ENCODE data around the gene RGL1. TPM values are rescaled to one million over a fixed set of nuclear protein-coding genes. Genes with fewer than 3 reads are reported as not detected.

Gene RGL1
- total and polyA plus RNA-seq, 5 donors, result 7.2 to 22.9 (median 16.4) TPM

DNA sequence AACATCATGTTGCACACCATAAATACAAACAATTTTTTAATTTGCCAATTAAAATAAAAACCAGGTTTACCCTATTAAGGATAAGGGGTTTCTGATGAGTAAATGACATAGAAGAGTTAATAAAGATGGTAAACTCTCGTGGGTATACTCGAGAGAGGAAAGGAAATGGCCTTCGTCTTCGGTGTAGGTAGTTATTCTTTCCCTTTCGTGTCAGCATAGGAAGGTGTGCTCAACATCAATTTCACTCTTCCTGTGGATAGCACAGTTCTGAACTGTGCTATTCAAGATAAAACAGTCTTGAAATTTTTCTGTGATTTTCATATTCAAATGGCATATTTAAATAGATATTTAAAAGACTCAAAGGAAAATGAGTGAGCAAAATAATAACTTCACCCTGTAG lies 98.2 kb downstream of the RGL1 start:
- Histone ChIP-seq H3K27ac (ENCODE audit: low read length) (no peak overlapping the region), H3K4me1 (ENCODE audit: control insufficient read depth, insufficient read depth, low read length) (no peaks in the 10 kb centered on the region), H3K9me3 (ENCODE audit: control insufficient read depth, low read length) (no peaks in the 10 kb centered on the region), H3K4me3 (ENCODE audit: low read length) (no peak overlapping the region), H3K27me3 (ENCODE audit: control insufficient read depth, insufficient read depth) (no peaks in the 10 kb centered on the region)
- DNase-seq, result no peak
- WGBS, result 62% methylated on average over 5 of the region's 5 CpGs
- intact Hi-C loops (cut with DNase I), result no loop called here
- ATAC-seq, result no peak

DNA sequence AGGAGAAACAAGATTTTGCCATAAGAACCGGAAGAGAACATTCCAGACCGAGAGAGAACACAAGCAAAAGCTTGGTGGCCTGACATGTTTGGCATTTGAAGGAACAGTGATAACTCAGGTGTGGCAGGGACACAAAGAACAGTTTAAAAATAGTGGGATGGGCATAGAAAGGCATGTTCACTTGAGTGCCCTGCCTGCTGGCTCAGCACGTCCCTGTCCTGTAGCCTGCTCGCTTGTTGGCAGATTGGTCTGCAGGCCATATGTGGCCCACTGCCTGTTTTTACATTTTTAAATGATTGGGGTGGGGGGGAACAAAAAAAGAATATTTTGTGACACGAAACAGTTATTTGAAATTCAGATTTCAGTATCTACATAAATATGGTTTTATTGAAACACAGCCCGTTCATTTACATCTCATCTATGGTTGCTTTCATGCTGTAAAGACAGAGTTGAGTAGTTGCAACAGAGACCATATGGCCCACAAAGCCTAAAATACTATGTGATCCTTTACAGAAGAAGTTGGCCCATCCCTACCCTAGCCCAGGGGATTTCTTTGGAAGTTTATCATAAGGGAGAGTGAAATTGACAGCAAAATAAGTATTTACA lies 100.7 kb downstream of the RGL1 start:
- H3K27me3 ChIP-seq (ENCODE audit: control insufficient read depth, insufficient read depth), result no peaks in the 10 kb centered on the region
- intact Hi-C loops (cut with DNase I), result no loop called here
- no peaks in the 10 kb centered on the region for H3K9me3 ChIP-seq (ENCODE audit: control insufficient read depth, low read length)
- ATAC-seq (peak; percentile 46 to 72), DNase-seq (peak in 1 of 3 donors; percentile 53)
- WGBS, result 80% methylated on average over 6 of the region's 6 CpGs
- peak overlapping the region; percentile 75 for H3K27ac ChIP-seq (ENCODE audit: low read length)
- no peaks in the 10 kb centered on the region for H3K4me1 ChIP-seq (ENCODE audit: control insufficient read depth, insufficient read depth, low read length)
- H3K4me3 ChIP-seq (ENCODE audit: low read length), result no peak overlapping the region

DNA sequence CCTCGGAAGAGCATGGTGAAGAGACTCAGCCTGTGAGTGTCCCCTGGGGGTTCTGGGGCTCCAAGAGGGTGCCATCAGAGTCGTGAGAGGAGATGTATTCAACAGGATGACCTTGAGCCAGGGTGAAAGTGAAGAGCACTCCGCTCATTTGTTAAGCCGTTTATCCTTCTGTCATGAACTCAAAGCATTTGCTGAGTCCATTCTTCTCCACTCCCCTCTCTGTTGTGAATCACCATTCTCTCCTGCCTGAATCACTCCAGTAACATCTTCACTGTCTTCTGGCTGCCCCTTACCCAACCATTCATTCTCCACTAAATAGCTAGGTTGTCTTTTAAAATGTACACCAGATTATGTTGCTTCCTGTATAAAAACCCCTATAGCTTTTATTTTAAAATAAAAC lies 102.2 kb downstream of the RGL1 start:
- peak overlapping the region; percentile 5 for H3K27ac ChIP-seq (ENCODE audit: low read length)

DNA sequence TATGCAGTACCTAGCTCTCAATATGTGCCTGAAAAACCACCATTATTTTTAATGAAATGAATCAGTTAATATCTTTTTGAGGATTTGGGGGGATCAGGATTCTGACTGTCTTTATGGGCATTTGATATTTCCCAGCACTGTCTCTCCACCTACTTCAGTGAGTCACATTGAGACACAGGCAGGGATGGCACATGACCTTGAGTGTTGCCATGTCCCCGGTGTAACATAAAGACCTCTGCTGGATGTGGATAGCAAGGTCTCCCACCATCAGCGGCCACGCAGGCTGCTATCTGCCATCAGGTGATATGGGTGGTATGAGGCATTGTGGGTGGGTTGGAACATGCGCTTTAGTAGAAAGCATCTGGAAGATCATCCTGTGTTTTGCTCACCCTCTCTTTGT lies 103.2 kb downstream of the RGL1 start:
- ATAC-seq (peak in 1 of 2 donors; percentile 24), DNase-seq (no peak)
- intact Hi-C loops (cut with DNase I), result no loop called here
- Histone ChIP-seq H3K27ac (ENCODE audit: low read length) (no peak overlapping the region), H3K9me3 (ENCODE audit: control insufficient read depth, low read length) (no peaks in the 10 kb centered on the region), H3K27me3 (ENCODE audit: control insufficient read depth, insufficient read depth) (no peaks in the 10 kb centered on the region), H3K4me1 (ENCODE audit: control insufficient read depth, insufficient read depth, low read length) (no peaks in the 10 kb centered on the region), H3K4me3 (ENCODE audit: low read length) (no peak overlapping the region)
- 83% methylated on average over 4 of the region's 4 CpGs for WGBS

More for the DNA sequence above, 102.2 kb downstream of the RGL1 start:
- 66% methylated on average over 4 of the region's 4 CpGs for WGBS
- intact Hi-C loops (cut with DNase I), result no loop called here
- Histone ChIP-seq H3K27me3 (ENCODE audit: control insufficient read depth, insufficient read depth) (no peaks in the 10 kb centered on the region), H3K9me3 (ENCODE audit: control insufficient read depth, low read length) (no peaks in the 10 kb centered on the region), H3K4me3 (ENCODE audit: low read length) (no peak overlapping the region), H3K4me1 (ENCODE audit: control insufficient read depth, insufficient read depth, low read length) (no peaks in the 10 kb centered on the region)
- DNase-seq (no peak), ATAC-seq (no peak)

DNA sequence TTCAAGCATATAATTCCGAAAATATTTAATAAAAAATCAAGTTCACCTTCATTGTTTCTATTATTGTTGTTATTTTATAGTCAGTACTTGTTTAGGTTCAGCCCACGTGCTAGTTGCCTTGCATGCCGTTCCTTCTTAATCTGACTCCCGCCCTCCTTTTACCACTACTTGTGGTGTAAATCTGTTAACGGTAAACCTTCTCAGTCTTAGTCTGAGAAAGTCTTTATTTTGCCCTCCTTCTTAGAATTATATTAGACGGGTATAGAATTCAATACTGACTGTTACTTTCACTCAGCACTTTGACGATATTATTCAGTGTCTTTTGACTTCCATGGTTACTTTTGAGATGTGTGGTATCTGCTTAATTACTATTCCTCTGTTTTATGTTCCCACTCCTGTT lies 104.8 kb downstream of the RGL1 start:
- Histone ChIP-seq H3K27ac (ENCODE audit: low read length) (no peak overlapping the region), H3K27me3 (ENCODE audit: control insufficient read depth, insufficient read depth) (no peaks in the 10 kb centered on the region), H3K9me3 (ENCODE audit: control insufficient read depth, low read length) (no peaks in the 10 kb centered on the region), H3K4me3 (ENCODE audit: low read length) (no peak overlapping the region), H3K4me1 (ENCODE audit: control insufficient read depth, insufficient read depth, low read length) (no peaks in the 10 kb centered on the region)
- no peak for ATAC-seq
- intact Hi-C loops (cut with DNase I), result loop anchor here in 1 of 4 donors (10.0 kb wide), 1 partner anchor 105 kb away; the partner anchor contains the start of gene RGL1
- no peak for DNase-seq
- 95% methylated on average over 7 of the region's 7 CpGs for WGBS

DNA sequence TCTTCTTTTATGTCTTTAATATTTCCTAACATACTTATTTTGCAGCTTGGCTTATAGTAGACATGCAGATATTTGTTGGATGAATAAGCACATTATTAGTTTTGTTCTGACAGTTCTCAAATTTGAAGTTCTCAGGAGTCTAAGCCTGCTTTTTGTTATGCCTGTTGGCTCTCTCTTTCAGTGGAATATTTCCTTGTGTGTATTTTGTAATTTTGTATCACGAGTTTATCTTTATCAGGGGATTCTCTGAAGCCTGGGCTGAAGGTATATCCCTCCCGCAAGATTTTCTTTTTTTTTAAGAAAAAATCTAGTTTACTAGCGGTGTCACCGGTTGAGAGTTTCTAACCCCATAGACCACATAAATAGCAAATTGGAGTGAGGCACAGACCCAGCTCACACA lies 105.9 kb downstream of the RGL1 start:
- H3K9me3 ChIP-seq (ENCODE audit: control insufficient read depth, low read length), result no peaks in the 10 kb centered on the region
- WGBS, result 70% methylated on average over 4 of the region's 4 CpGs
- ATAC-seq (no peak), DNase-seq (no peak)
- intact Hi-C loops (cut with DNase I), result loop anchor here in 1 of 4 donors (10.0 kb wide), 1 partner anchor 106 kb away; the partner anchor contains the start of gene RGL1
- H3K4me3 ChIP-seq (ENCODE audit: low read length), result no peak overlapping the region
- H3K4me1 ChIP-seq (ENCODE audit: control insufficient read depth, insufficient read depth, low read length), result peaks cover 2% of the 10 kb centered on the region
- no peaks in the 10 kb centered on the region for H3K27me3 ChIP-seq (ENCODE audit: control insufficient read depth, insufficient read depth)
- no peak overlapping the region for H3K27ac ChIP-seq (ENCODE audit: low read length)

DNA sequence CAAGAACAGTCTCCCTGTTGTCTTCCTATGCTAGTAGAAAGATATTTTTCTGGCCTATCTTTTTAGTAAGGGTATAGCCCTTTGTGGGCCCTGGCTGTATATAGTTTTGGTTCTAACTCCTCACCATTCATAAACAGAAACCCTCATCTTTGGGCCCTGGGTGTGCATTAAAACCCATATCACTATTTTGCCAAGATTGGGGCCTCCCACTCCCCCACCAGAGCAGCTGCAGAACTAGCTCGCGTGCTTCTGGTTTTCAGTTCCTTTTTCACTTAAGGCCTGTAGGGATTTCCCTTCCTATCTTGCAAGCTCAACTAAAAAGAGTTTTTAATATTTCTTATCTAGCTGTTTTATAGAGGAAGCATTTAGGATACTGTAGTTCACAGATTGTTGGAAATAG lies 106.4 kb downstream of the RGL1 start:
- H3K27me3 ChIP-seq (ENCODE audit: control insufficient read depth, insufficient read depth), result no peaks in the 10 kb centered on the region
- no peaks in the 10 kb centered on the region for H3K9me3 ChIP-seq (ENCODE audit: control insufficient read depth, low read length)
- ATAC-seq (no peak), DNase-seq (peak in 1 of 3 donors; percentile 54)
- 49% methylated on average over 2 of the region's 2 CpGs for WGBS
- H3K4me1 ChIP-seq (ENCODE audit: control insufficient read depth, insufficient read depth, low read length), result peaks cover 4% of the 10 kb centered on the region
- intact Hi-C loops (cut with DNase I), result loop anchor here in 1 of 4 donors (10.0 kb wide), 1 partner anchor 106 kb away; the partner anchor contains the start of gene RGL1
- H3K4me3 ChIP-seq (ENCODE audit: low read length), result no peak overlapping the region
- no peak overlapping the region for H3K27ac ChIP-seq (ENCODE audit: low read length)

DNA sequence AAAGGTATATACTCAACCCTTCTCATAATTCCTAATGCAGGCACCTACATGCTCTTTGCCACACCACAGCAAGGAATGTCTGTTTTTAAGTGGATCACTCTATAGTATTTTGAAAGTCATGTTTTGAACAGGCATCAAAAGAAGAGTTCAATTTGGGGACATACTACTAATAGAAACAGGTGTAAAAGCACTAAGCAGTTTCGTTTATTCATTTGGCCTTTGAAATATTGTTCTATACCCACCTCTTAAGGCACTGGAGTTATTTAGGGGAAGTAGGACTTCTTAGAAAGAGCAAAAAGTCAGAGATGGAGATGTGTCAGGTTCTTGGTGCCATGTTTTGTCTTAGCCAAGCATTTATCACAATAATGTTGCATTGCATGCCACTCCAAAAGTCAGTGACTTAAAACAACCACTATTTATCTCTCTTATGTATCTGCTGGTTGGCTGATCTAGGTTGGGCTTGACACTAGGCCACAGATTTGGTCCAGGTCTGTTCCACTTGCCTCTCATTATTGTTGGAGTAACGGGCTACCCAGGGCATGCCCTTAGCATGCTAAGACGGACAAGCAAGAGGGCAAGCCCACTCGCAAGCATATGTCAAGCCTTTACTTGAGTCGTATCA lies 107.5 kb downstream of the RGL1 start:
- DNase-seq (no peak), ATAC-seq (no peak)
- Histone ChIP-seq H3K27me3 (ENCODE audit: control insufficient read depth, insufficient read depth) (no peaks in the 10 kb centered on the region), H3K4me1 (ENCODE audit: control insufficient read depth, insufficient read depth, low read length) (peaks cover 4% of the 10 kb centered on the region), H3K4me3 (ENCODE audit: low read length) (no peak overlapping the region), H3K9me3 (ENCODE audit: control insufficient read depth, low read length) (no peaks in the 10 kb centered on the region), H3K27ac (ENCODE audit: low read length) (no peak overlapping the region)
- intact Hi-C loops (cut with DNase I), result loop anchor here in 1 of 4 donors (10.0 kb wide), 1 partner anchor 108 kb away; the partner anchor contains the start of gene RGL1
- 93% methylated on average over 5 of the region's 5 CpGs for WGBS

DNA sequence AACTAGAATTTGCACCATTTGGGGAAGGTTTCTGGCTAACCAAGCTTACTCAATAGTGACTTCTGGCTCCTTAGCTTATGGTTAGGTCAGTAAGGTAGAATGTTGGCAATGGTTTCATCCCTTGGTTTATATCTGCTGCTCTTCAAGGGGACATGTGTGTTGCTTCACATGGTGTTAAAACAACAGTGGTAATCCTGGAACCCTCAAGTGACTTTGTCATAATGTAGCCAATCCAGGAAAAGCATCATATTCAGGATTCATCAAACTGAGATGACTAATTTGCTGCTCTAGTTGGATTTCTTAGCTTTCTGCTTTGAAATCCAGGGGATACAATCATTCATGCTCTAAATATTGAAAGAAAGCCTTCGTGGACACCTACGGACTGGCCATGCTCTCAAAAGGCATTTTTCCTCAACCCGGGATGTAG lies 108.7 kb downstream of the RGL1 start:
- intact Hi-C loops (cut with DNase I), result loop anchor here in 1 of 4 donors (10.0 kb wide), 1 partner anchor 109 kb away; the partner anchor contains the start of gene RGL1
- 94% methylated on average over 3 of the region's 3 CpGs for WGBS
- Histone ChIP-seq H3K27me3 (ENCODE audit: control insufficient read depth, insufficient read depth) (no peaks in the 10 kb centered on the region), H3K4me1 (ENCODE audit: control insufficient read depth, insufficient read depth, low read length) (peaks cover 4% of the 10 kb centered on the region), H3K4me3 (ENCODE audit: low read length) (no peak overlapping the region), H3K9me3 (ENCODE audit: control insufficient read depth, low read length) (no peaks in the 10 kb centered on the region), H3K27ac (ENCODE audit: low read length) (no peak overlapping the region)
- ATAC-seq (no peak), DNase-seq (no peak)

DNA sequence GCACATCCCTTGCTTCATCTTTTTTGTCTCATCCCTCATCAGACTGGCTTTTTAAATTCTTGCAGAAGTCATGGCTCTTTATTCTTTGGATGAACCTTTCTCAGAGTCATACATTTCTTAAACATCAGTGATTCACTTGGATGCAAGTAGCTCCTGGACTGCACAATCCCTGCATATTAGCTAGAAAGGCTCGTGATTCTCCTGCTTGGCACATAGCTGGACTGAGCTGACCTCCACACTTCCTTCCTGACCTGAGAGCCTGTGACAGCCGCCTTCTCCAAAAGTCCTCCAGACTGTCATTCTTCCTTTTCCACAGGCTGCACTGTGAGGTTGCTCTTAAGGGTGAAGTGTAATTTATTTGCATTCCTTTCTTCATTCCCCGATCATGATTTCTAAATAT lies 109.4 kb downstream of the RGL1 start:
- ATAC-seq (peak in 1 of 2 donors; percentile 55), DNase-seq (no peak)
- H3K4me1 ChIP-seq (ENCODE audit: control insufficient read depth, insufficient read depth, low read length), result peaks cover 4% of the 10 kb centered on the region
- WGBS, result 23% methylated on average over 3 of the region's 3 CpGs
- no peak overlapping the region for H3K27ac ChIP-seq (ENCODE audit: low read length)
- no peak overlapping the region for H3K4me3 ChIP-seq (ENCODE audit: low read length)
- intact Hi-C loops (cut with DNase I), result loop anchor here in 1 of 4 donors (10.0 kb wide), 1 partner anchor 109 kb away; the partner anchor contains the start of gene RGL1
- no peaks in the 10 kb centered on the region for H3K9me3 ChIP-seq (ENCODE audit: control insufficient read depth, low read length)
- H3K27me3 ChIP-seq (ENCODE audit: control insufficient read depth, insufficient read depth), result no peaks in the 10 kb centered on the region

DNA sequence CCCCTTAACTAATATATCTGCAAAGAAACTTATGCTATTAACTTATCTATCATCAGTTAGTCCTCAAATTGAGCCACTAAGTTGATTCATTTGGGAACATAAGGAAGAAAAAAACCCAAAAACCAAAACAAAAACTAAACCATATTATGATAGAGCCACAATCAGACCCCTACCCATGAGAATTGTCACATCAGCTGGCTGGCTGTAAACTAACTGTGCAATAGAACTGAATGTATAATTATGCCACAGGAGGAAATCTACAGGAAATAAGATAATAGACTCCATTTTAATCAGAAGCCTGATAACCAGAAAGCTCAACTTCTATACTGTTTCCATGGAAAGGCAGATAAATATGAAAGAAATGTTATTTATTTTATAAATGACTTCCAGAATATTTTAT lies 110.0 kb downstream of the RGL1 start:
- intact Hi-C loops (cut with DNase I), result loop anchor here in 2 of 4 donors (5.0 to 10.0 kb wide), 2 partner anchors 110 to 258 kb away; partner anchors contain the start of gene RGL1 (in 1 of the 2)
- Histone ChIP-seq H3K27me3 (ENCODE audit: control insufficient read depth, insufficient read depth) (no peaks in the 10 kb centered on the region), H3K4me1 (ENCODE audit: control insufficient read depth, insufficient read depth, low read length) (peaks cover 4% of the 10 kb centered on the region), H3K27ac (ENCODE audit: low read length) (no peak overlapping the region), H3K4me3 (ENCODE audit: low read length) (no peak overlapping the region), H3K9me3 (ENCODE audit: control insufficient read depth, low read length) (no peaks in the 10 kb centered on the region)
- ATAC-seq (no peak), DNase-seq (no peak)
